ENCODE data around the gene GRM7. TPM values are rescaled to one million over a fixed set of nuclear protein-coding genes. Genes with fewer than 3 reads are reported as not detected.

GRM7 gene
- total and polyA plus RNA-seq, 2 of the 4 experiments (the other 2 are of a cell fraction): not detected

DNA sequence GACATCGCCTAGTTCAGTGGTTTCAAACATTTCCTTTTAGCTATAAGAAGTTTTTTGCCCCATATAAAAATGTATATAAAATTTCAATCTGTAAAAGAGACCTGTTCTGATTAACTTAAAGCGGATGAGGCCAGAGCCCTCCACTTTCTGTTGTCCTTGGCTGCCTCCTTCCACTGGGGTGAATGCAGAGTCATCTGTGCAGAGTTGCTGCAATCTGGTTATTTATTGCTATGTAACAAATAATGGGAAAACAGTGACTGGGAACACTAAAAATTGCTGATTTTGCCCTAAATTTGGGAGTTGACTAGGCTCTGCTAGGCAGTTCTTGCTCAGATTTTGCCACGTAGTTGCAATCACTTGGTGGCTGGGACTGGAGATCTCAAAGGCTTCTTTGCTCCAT is 637.8 kb downstream of the GRM7 start:
- WGBS, 2 experiments (ENCODE audit: extremely low coverage in 2 of 2, insufficient read length in 1 of 2): no CpG with 5 or more reads among the region's 3 CpGs

More for the DNA sequence above, 637.8 kb downstream of the GRM7 start:
- Histone ChIP-seq H3K4me3 (ENCODE audit: insufficient read depth, low read depth, low read length) (no peak overlapping the region), H3K36me3 (ENCODE audit: control insufficient read depth, insufficient read depth, low read length) (no peaks in the 10 kb centered on the region), H3K18ac (ENCODE audit: low read depth, low read length) (no peak overlapping the region), H2BK5ac (ENCODE audit: low read depth, low read length, poor library complexity, severe bottlenecking) (no peak overlapping the region), H2AK9ac (replicated peaks; ENCODE audit: low read depth, low read length, poor library complexity) (no peak overlapping the region), H4K5ac (ENCODE audit: low read depth, low read length) (no peak overlapping the region), H3K9me1 (ENCODE audit: insufficient read depth, low read length) (no peaks in the 10 kb centered on the region), H3K27me3 (ENCODE audit: control insufficient read depth, insufficient read depth, low read length) (no peaks in the 10 kb centered on the region), H3K56ac (ENCODE audit: extremely low read depth, insufficient read depth, low read length) (no peak overlapping the region), H2BK15ac (ENCODE audit: low read depth, low read length) (no peak overlapping the region), H3K79me1 (ENCODE audit: low read depth in 1 of 2, low read length in 2 of 2) (no peaks in the 10 kb centered on the region), H3K4me1 (ENCODE audit: control insufficient read depth, insufficient read depth, low read length) (no peaks in the 10 kb centered on the region), H4K20me1 (ENCODE audit: insufficient read depth, low read length) (no peaks in the 10 kb centered on the region), H2AFZ (replicated peaks; ENCODE audit: low read length, poor library complexity) (no peak overlapping the region), H4K91ac (ENCODE audit: insufficient read depth, low read depth, low read length) (no peak overlapping the region), H3K4me2 (ENCODE audit: low read depth, low read length) (no peak overlapping the region), H3K14ac (replicated peaks; ENCODE audit: low read depth, low read length) (no peak overlapping the region), H2BK120ac (ENCODE audit: low read depth, low read length) (no peak overlapping the region), H3K9ac (ENCODE audit: low read depth, low read length) (no peak overlapping the region), H4K8ac (ENCODE audit: low read depth in 2 of 2, low read length in 2 of 2) (no peak overlapping the region), H2BK20ac (ENCODE audit: low read depth, low read length) (no peak overlapping the region), H3K27ac (ENCODE audit: insufficient read depth, low read length) (no peak overlapping the region), H2AK5ac (ENCODE audit: low read depth, low read length) (no peak overlapping the region), H3K4ac (ENCODE audit: low read depth, low read length) (no peak overlapping the region), H3K23ac (ENCODE audit: low read depth, low read length) (no peak overlapping the region), H3K9me3 (ENCODE audit: control insufficient read depth, insufficient read depth, low read length) (peaks cover 8% of the 10 kb centered on the region)
- ChIA-PET CTCF (no interaction called here), POLR2A (ENCODE audit: unreplicated experiment) (no interaction called here)
- dilution Hi-C loops (cut with HindIII; ENCODE audit: low sequenced_read_pairs, unreplicated experiment): no loop called here
- intact Hi-C loops (cut with micrococcal nuclease): no loop called here
- TF ChIP-seq, protein P1, sequence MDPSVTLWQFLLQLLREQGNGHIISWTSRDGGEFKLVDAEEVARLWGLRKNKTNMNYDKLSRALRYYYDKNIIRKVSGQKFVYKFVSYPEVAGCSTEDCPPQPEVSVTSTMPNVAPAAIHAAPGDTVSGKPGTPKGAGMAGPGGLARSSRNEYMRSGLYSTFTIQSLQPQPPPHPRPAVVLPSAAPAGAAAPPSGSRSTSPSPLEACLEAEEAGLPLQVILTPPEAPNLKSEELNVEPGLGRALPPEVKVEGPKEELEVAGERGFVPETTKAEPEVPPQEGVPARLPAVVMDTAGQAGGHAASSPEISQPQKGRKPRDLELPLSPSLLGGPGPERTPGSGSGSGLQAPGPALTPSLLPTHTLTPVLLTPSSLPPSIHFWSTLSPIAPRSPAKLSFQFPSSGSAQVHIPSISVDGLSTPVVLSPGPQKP (IDR thresholded peaks at IDR 0.05; ENCODE audit: borderline replicate concordance, low read depth, low read length): no peak
- no peak for TF ChIP-seq RAD21 (IDR thresholded peaks at IDR 0.05; ENCODE audit: low read length)
- DNase-seq: no peak
- BruUV-seq (replicated peaks): no TSS peak
- in situ Hi-C loops (cut with MboI; ENCODE audit: low sequenced_read_pairs): no loop called here
- ATAC-seq (ENCODE audit: low read depth): no peak

All from IMR-90 (cell line).